ENCODE data around the gene NEK8. TPM values are rescaled to one million over a fixed set of nuclear protein-coding genes. Genes with fewer than 3 reads are reported as not detected.
A peak's percentile ranks its signal among the peaks of the same experiment; 100 is the strongest.

NEK8 gene
- total and polyA plus RNA-seq, 9 of the 15 experiments (the other 6 are each of a cell fraction or from before 2014, with no cell fraction given): 0.98 to 16.6 (median 4.6) TPM

GRCh38 chr17:28712032-28712704 is 16.4 kb upstream of the NEK8 start:
- H3K27ac ChIP-seq (ENCODE audit: extremely low read depth, low read depth, low read length): peak overlapping the region; percentile 88
- POLR2A ChIA-PET: interaction anchor here (0.6 to 8.7 kb wide), 13 partner anchors 9 to 185 kb away, joined by 3 to 133 read pairs (median 5); partner anchors contain the start of genes RPL23A and TRAF4
- 4% methylated on average over 23 of the region's 34 CpGs for WGBS (ENCODE audit: insufficient coverage, low coverage, missing lambda C conversion rate)
- no peak for TF ChIP-seq SP2 (IDR thresholded peaks at IDR 0.05; ENCODE audit: extremely low read depth, low read depth, low read length, poor library complexity, severe bottlenecking)
- peak; percentile 42; the same call in 1 of the 2 replicates for TF ChIP-seq ZNF766 (CRISPR knock-in tag; conservative IDR thresholded peaks at IDR 0.05)
- no peak for TF ChIP-seq ZNF668 (CRISPR knock-in tag; IDR thresholded peaks at IDR 0.05)
- no peak for TF ChIP-seq NUFIP1 (IDR thresholded peaks at IDR 0.05; ENCODE audit: partially characterized antibody)
- no peak for TF ChIP-seq HDAC6 (IDR thresholded peaks at IDR 0.05; ENCODE audit: low read depth, low read length)
- 0 out of 2 replicates have a peak, but pooled peaks have one; percentile 22 for TF ChIP-seq GABPA (tag; conservative IDR thresholded peaks at IDR 0.05; ENCODE audit: low read depth)
- TF ChIP-seq HMGN3 (IDR thresholded peaks at IDR 0.05; ENCODE audit: borderline replicate concordance, extremely low read depth, insufficient read length, low read depth, low read length): peak; percentile 51
- no peak for TF ChIP-seq ZNF444 (CRISPR knock-in tag; IDR thresholded peaks at IDR 0.05)
- peak; percentile 3; the same call in 1 of the 2 replicates for TF ChIP-seq SP1 (CRISPR knock-in tag; IDR thresholded peaks at IDR 0.05)
- TF ChIP-seq STAT6 (CRISPR knock-in tag; IDR thresholded peaks at IDR 0.05): no peak
- no peak for TF ChIP-seq MED1 (CRISPR knock-in tag; IDR thresholded peaks at IDR 0.05; ENCODE audit: borderline replicate concordance)
- peak; percentile 70; the same call in 1 of the 2 replicates for TF ChIP-seq MYC (IDR thresholded peaks at IDR 0.05; ENCODE audit: low read depth, low read length)
- no peak for TF ChIP-seq MYC (CRISPR knock-in tag; IDR thresholded peaks at IDR 0.05; ENCODE audit: borderline replicate concordance, low read depth)
- TF ChIP-seq RCOR1 (IDR thresholded peaks at IDR 0.05; ENCODE audit: borderline replicate concordance in 1 of 2, low read depth in 2 of 2, low read length in 2 of 2): peak in 1 of 2 experiments; percentile 66; a peak in 1 of 4 replicates
- TF ChIP-seq NR2C1 (IDR thresholded peaks at IDR 0.05): no peak
- 0 out of 2 replicates have a peak, but pooled peaks have one; percentile 1 for TF ChIP-seq NR2C1 (tag; IDR thresholded peaks at IDR 0.05)
- TF ChIP-seq HDGF (IDR thresholded peaks at IDR 0.05): peak; percentile 77; the same call in 1 of the 2 replicates
- 0 out of 4 replicates have a peak, but pooled peaks of 1 of the 2 experiments have one; percentile 55 for TF ChIP-seq MLLT1 (IDR thresholded peaks at IDR 0.05)
- no peak for TF ChIP-seq ARID2 (IDR thresholded peaks at IDR 0.05)

More at GRCh38 chr17:28712032-28712704, 16.4 kb upstream of the NEK8 start:
- 0 out of 2 replicates have a peak, but pooled peaks cover 2% of the 10 kb centered on the region for H3K9me3 ChIP-seq (replicated peaks; ENCODE audit: control insufficient read depth, insufficient read depth, low read depth, low read length)
- H3K4me2 ChIP-seq (ENCODE audit: insufficient read depth, low read length): peak overlapping the region; percentile 99
- peak overlapping the region; percentile 71 for H3K4me3 ChIP-seq
- H3K27me3 ChIP-seq (ENCODE audit: control insufficient read depth in 2 of 2, insufficient read depth in 2 of 2, low read length in 2 of 2): 0 out of 5 replicates have a peak, but pooled peaks cover 0 to 11% of the 10 kb centered on the region in 2 experiments
- H3K36me3 ChIP-seq (ENCODE audit: control insufficient read depth, insufficient read depth, low read length): no peaks in the 10 kb centered on the region
- intact Hi-C loops (cut with micrococcal nuclease) (no loop called here), in situ Hi-C loops (cut with MboI) (no loop called here)
- H3K9ac ChIP-seq (ENCODE audit: insufficient read depth in 1 of 2, low read depth in 2 of 2, low read length in 2 of 2): peak overlapping the region; percentile 79 to 93
- no peaks in the 10 kb centered on the region for H4K20me1 ChIP-seq (replicated peaks; ENCODE audit: control insufficient read depth, insufficient read depth, low read length)
- ATAC-seq (peak; percentile 74), DNase-seq (ENCODE audit: extremely low read depth in 1 of 4, low spot score in 3 of 4) (peak; percentile 77 to 90 (median 80)), FAIRE-seq (peak; percentile 70)
- CTCF ChIA-PET (ENCODE audit: low intra/inter-chr PET ratio): no interaction called here
- no TSS peak for BruUV-seq (replicated peaks)
- peaks cover 14 to 38% of the 10 kb centered on the region in 2 experiments for H3K4me1 ChIP-seq (replicated peaks in 1 of 2; ENCODE audit: control insufficient read depth in 2 of 2, insufficient read depth in 2 of 2, low read length in 2 of 2)
- H2AFZ ChIP-seq (ENCODE audit: low read depth, low read length): peak overlapping the region; percentile 85
- no peaks in the 10 kb centered on the region for H3K9me1 ChIP-seq (ENCODE audit: control insufficient read depth, insufficient read depth, low read length)
- peaks cover 13% of the 10 kb centered on the region for H3K79me2 ChIP-seq (ENCODE audit: control insufficient read depth, insufficient read depth, low read length)

Data from K562 (cell line).